Measurements from ENCODE around the gene SOX9. TPM values are rescaled to one million over a fixed set of nuclear protein-coding genes. Genes with fewer than 3 reads are reported as not detected.

The SOX9 gene
- total and polyA plus RNA-seq, 4 donors = 0.42 to 1.7 (median 0.99) TPM

DNA sequence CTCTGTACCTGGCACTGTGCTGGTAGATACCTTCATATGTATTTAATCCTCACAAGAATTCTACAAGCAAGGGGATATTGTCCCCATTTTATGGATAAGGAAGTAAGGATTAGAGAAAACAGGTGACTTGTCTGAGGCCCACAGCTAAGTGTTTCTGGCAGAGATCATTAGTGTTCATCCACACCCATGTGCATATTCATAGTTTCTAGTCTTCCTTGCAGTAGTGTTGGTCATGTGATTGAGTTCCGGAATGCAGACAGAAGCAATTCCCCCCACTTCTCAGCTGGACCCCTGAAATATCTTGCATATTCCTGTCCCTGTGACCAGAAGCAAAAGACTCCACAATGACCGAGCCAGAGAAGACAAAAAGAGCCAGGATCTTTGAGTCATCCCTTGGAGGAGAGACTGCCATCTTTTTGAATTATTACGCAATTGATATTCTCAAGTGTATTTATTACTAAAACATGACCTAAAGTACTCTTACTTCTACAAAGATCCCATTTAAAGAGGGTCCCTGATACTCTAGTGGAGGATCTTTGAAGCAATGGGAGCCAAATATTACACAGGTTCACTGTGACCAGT, 43.4 kb downstream of the SOX9 start:
- Histone ChIP-seq H3K9me3 (ENCODE audit: control insufficient read depth in 4 of 4, low read length in 3 of 4) (no peaks in the 10 kb centered on the region), H3K27me3 (ENCODE audit: control insufficient read depth in 4 of 4, insufficient read depth in 4 of 4, low read length in 3 of 4) (peaks cover 0 to 8% (median 0%) of the 10 kb centered on the region in 4 donors), H3K9ac (ENCODE audit: low read depth in 1 of 2, low read length in 2 of 2) (no peak overlapping the region), H3K36me3 (ENCODE audit: control insufficient read depth in 4 of 4, insufficient read depth in 3 of 4, low read depth in 1 of 4, low read length in 3 of 4) (no peaks in the 10 kb centered on the region), H3K27ac (ENCODE audit: low read depth in 1 of 2, low read length in 2 of 2) (no peak overlapping the region), H3K4me3 (ENCODE audit: low read depth in 1 of 3, low read length in 3 of 3) (no peak overlapping the region), H3K4me1 (ENCODE audit: control insufficient read depth in 4 of 4, insufficient read depth in 4 of 4, low read length in 3 of 4) (no peaks in the 10 kb centered on the region)
- DNase-seq (ENCODE audit: low spot score) = no peak
- WGBS = 91% methylated on average over 3 of the region's 3 CpGs
- TF ChIP-seq TAF1 (conservative IDR thresholded peaks at IDR 0.05) = no peak
- no peak for TF ChIP-seq EGR1 (IDR thresholded peaks at IDR 0.05; ENCODE audit: low read depth in 2 of 2)
- TF ChIP-seq, protein P1, sequence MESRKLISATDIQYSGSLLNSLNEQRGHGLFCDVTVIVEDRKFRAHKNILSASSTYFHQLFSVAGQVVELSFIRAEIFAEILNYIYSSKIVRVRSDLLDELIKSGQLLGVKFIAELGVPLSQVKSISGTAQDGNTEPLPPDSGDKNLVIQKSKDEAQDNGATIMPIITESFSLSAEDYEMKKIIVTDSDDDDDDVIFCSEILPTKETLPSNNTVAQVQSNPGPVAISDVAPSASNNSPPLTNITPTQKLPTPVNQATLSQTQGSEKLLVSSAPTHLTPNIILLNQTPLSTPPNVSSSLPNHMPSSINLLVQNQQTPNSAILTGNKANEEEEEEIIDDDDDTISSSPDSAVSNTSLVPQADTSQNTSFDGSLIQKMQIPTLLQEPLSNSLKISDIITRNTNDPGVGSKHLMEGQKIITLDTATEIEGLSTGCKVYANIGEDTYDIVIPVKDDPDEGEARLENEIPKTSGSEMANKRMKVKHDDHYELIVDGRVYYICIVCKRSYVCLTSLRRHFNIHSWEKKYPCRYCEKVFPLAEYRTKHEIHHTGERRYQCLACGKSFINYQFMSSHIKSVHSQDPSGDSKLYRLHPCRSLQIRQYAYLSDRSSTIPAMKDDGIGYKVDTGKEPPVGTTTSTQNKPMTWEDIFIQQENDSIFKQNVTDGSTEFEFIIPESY (IDR thresholded peaks at IDR 0.05) = no peak
- no peak for TF ChIP-seq NR2F2 (IDR thresholded peaks at IDR 0.05)
- TF ChIP-seq, protein P2, sequence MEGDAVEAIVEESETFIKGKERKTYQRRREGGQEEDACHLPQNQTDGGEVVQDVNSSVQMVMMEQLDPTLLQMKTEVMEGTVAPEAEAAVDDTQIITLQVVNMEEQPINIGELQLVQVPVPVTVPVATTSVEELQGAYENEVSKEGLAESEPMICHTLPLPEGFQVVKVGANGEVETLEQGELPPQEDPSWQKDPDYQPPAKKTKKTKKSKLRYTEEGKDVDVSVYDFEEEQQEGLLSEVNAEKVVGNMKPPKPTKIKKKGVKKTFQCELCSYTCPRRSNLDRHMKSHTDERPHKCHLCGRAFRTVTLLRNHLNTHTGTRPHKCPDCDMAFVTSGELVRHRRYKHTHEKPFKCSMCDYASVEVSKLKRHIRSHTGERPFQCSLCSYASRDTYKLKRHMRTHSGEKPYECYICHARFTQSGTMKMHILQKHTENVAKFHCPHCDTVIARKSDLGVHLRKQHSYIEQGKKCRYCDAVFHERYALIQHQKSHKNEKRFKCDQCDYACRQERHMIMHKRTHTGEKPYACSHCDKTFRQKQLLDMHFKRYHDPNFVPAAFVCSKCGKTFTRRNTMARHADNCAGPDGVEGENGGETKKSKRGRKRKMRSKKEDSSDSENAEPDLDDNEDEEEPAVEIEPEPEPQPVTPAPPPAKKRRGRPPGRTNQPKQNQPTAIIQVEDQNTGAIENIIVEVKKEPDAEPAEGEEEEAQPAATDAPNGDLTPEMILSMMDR (IDR thresholded peaks at IDR 0.05; ENCODE audit: low read depth, low read length, missing input control) = no peak
- TF ChIP-seq, protein P3, sequence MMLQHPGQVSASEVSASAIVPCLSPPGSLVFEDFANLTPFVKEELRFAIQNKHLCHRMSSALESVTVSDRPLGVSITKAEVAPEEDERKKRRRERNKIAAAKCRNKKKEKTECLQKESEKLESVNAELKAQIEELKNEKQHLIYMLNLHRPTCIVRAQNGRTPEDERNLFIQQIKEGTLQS (IDR thresholded peaks at IDR 0.05) = no peak
- TF ChIP-seq HNF4A (conservative IDR thresholded peaks at IDR 0.05) = no peak
- no peak for TF ChIP-seq YY1 (IDR thresholded peaks at IDR 0.05)
- TF ChIP-seq FOXA2 (IDR thresholded peaks at IDR 0.05) = no peak
- TF ChIP-seq, protein P4, sequence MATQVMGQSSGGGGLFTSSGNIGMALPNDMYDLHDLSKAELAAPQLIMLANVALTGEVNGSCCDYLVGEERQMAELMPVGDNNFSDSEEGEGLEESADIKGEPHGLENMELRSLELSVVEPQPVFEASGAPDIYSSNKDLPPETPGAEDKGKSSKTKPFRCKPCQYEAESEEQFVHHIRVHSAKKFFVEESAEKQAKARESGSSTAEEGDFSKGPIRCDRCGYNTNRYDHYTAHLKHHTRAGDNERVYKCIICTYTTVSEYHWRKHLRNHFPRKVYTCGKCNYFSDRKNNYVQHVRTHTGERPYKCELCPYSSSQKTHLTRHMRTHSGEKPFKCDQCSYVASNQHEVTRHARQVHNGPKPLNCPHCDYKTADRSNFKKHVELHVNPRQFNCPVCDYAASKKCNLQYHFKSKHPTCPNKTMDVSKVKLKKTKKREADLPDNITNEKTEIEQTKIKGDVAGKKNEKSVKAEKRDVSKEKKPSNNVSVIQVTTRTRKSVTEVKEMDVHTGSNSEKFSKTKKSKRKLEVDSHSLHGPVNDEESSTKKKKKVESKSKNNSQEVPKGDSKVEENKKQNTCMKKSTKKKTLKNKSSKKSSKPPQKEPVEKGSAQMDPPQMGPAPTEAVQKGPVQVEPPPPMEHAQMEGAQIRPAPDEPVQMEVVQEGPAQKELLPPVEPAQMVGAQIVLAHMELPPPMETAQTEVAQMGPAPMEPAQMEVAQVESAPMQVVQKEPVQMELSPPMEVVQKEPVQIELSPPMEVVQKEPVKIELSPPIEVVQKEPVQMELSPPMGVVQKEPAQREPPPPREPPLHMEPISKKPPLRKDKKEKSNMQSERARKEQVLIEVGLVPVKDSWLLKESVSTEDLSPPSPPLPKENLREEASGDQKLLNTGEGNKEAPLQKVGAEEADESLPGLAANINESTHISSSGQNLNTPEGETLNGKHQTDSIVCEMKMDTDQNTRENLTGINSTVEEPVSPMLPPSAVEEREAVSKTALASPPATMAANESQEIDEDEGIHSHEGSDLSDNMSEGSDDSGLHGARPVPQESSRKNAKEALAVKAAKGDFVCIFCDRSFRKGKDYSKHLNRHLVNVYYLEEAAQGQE (IDR thresholded peaks at IDR 0.05) = no peak
- TF ChIP-seq, protein P5, sequence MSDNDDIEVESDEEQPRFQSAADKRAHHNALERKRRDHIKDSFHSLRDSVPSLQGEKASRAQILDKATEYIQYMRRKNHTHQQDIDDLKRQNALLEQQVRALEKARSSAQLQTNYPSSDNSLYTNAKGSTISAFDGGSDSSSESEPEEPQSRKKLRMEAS (IDR thresholded peaks at IDR 0.05) = no peak
- TF ChIP-seq HNF4G (IDR thresholded peaks at IDR 0.05) = no peak
- TF ChIP-seq GABPA (IDR thresholded peaks at IDR 0.05 in 1 of 2, conservative IDR thresholded peaks at IDR 0.05 in 1 of 2) = no peak
- TF ChIP-seq RXRA (IDR thresholded peaks at IDR 0.05) = no peak
